ENCODE measurements around the gene LPAR2.

Gene LPAR2

DNA sequence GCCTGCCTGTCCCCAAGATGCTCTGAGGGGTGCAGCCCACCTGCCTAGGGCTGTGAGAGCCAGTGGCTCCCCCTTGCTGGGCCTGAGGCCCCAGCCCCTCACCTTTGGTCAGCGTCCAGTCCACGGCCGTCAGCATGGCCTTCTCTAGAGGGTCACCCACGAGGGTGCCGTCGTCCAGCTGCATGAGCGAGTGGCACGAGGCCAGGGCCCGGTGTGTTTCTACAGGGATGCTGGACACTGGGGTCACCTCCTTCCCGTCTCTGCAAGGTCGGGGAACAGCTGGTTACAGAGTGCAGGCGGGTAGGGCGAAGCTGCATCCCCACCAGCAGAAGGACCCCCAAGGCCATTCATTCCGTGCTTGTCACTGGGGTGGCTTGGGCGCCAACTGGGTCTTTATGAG lies 26.4 kb upstream of the LPAR2 start:
- no peak for DNase-seq (ENCODE audit: insufficient read length, low spot score)

DNA sequence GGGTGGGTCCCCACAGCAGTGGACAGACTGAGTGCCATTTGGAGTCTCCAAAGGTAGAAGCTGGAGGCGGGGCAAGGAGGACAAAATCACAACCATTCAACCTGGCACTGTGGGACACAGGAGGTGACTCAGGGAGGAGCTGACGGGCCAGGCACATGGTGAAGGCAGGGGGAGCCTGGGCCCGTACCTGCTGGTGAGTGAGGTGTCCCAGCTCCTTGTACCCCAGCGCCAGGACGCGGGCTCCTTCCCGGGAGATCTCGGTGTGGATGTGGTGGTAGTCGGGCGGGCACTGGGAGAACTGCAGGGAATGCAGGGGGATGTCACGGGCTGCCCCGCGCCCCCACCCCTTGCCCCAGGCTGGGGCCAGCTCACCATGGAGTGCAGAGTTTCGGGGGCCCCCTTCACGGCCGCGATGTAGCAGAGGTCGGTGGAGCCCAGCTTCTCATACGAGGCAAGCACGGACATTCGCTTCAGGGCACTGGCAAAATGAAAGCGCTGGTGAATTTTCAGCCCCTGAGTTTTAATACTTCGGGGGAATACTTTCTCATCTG lies 25.7 kb upstream of the LPAR2 start:
- no peak for FAIRE-seq
- no peak for DNase-seq (ENCODE audit: insufficient read length, low spot score)

More for the DNA sequence above, 26.4 kb upstream of the LPAR2 start:
- FAIRE-seq, result no peak

DNA sequence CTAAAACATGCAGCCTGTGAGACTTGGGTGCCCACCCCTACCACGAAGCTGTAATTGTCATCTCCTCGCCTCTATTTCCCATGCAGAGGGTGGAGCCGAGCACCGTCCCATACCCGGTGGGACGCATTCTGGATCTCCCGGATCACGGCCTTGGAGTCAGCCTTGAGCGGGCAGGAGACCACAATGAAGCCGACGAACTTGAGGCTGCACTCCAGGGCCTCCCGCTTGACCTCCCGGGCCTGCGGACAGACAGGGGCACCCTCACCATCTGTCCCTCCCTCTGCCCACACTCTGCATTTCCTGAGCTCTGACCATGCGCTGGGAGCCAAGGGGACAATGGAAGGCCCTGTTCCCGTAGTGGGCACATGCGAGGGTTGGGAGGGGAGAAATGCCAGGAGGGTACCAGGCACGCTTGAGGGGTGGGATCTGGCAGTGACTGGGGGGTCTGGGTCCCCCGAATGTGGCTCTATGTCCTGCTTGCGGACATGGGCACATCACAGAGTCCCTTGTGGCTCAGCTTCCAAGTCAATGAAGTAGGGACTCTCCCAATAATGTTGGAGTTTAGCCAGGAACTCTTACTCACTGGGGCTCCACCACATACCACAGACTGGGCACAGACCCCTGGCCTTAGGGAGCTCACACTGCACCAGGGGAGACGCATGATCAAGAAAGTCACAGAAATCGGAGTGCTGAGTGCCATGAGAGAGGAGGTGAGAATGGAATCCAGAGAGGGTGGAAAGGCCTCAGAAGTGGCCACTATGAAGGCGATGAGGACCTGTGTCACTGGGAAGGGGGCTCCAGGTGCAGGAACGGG lies 24.7 kb upstream of the LPAR2 start:
- DNase-seq (ENCODE audit: insufficient read length, low spot score), result no peak
- FAIRE-seq, result no peak

DNA sequence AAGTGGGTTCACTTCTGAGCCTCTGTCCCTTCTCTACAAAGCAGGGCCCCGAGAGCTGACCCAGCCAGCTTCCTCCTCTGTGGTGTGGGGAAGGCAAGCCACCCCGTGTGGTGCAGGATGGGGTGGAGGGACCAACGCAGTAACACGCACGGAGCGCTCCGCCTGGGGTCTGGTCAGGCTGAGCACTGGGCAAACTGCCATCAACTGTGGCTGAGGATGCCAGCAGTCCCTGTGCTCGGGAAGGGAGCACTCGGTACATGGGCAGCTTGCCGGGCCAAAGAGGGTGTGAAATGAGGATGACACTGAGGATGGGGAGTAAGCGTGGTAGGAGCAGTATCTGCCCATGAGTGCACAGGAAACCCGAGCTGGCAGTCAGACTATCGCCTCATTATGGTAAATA lies 23.1 kb upstream of the LPAR2 start:
- no peak for DNase-seq (ENCODE audit: insufficient read length, low spot score)
- FAIRE-seq, result no peak

DNA sequence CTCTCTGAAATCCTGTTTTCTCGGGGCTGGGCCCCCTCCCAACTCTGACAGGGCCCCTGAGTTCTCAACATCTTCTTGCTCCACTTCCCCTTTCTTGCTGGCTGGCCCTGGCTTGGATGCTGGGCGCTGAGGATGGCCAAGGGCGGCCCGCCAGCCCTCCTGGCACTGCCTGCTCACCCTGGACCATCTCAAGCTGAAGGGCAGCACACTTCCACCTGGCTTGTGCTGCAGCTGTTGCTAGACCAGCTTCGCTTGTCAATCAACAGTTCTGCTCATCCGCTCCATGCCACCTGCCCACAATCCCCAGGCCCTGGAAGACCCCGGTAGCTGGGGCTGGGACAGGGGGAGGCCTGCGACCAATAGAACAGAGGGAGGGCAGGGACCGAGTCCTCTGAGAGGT lies 22.3 kb upstream of the LPAR2 start:
- no peak for FAIRE-seq
- no peak for DNase-seq (ENCODE audit: insufficient read length, low spot score)

DNA sequence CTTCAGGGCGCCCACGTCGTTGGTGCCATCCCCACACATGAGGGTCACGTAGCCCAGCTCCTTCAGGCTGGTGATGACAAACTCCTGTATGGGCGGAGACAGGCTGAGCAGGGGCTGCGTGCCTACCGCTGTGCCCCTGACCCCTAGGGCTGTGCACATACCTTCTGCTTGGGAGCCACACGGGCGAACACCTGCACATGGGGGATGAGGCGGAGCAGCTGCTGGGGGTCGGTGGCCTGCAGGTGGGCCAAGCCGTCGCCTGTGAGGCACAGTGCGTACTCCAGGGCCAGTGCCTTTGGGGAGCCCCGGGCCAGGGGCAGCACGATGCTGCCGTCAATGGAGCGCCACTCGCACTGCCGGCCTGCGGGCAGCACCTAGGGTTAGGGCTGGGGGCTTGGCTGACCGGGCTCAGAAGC lies 21.6 kb upstream of the LPAR2 start:
- FAIRE-seq (no peak), DNase-seq (ENCODE audit: insufficient read length, low spot score) (no peak)

GRCh38 chr19:19649155-19649554 lies 21.1 kb upstream of the LPAR2 start:
- no peak for DNase-seq (ENCODE audit: insufficient read length, low spot score)
- FAIRE-seq, result no peak

GRCh38 chr19:19647037-19647835 lies 19.2 kb upstream of the LPAR2 start:
- FAIRE-seq, result no peak
- DNase-seq (ENCODE audit: insufficient read length, low spot score), result no peak

GRCh38 chr19:19645233-19645870 lies 17.3 kb upstream of the LPAR2 start:
- FAIRE-seq, result no peak
- DNase-seq (ENCODE audit: insufficient read length, low spot score), result no peak

DNA sequence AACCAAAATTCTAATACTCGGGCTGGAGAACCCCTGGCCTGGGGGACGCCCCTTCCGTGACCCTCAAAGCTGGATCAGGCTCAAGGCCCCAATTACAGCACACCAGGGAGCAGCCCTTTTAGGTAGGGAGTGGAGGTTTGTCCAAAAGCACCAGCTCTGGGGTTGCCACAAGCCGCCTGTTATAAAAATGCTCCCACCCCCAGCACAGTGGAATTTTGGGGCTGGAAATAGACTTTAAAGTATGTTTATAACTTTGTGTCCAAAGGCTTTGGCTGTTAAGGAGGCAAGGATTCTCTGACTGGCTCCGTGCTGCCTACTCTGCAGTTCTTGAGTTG lies 16.0 kb upstream of the LPAR2 start:
- FAIRE-seq, result no peak

GRCh38 chr19:19643158-19644053 lies 15.4 kb upstream of the LPAR2 start, which contains the start of gene GMIP:
GMIP (minus strand) TSS chr19:19643657; CDS start chr19:19643529, 128 bp downstream.
- DNase-seq (ENCODE audit: insufficient read length, low spot score) (peak; percentile 98), FAIRE-seq (peak; percentile 77)

More for the DNA sequence above, 16.0 kb upstream of the LPAR2 start:
- no peak for DNase-seq (ENCODE audit: insufficient read length, low spot score)

GRCh38 chr19:19642506-19643157 lies 14.6 kb upstream of the LPAR2 start:
- peak; percentile 78 for FAIRE-seq
- DNase-seq (ENCODE audit: insufficient read length, low spot score), result peak; percentile 74

- no peak for DNase-seq (ENCODE audit: insufficient read length, low spot score)
- FAIRE-seq, result no peak
These were observed 9.7 kb upstream of the LPAR2 start for GRCh38 chr19:19637523-19638251.

- DNase-seq (ENCODE audit: insufficient read length, low spot score) (no peak), FAIRE-seq (no peak)
These were observed 9.1 kb upstream of the LPAR2 start for GRCh38 chr19:19637186-19637522.

DNA sequence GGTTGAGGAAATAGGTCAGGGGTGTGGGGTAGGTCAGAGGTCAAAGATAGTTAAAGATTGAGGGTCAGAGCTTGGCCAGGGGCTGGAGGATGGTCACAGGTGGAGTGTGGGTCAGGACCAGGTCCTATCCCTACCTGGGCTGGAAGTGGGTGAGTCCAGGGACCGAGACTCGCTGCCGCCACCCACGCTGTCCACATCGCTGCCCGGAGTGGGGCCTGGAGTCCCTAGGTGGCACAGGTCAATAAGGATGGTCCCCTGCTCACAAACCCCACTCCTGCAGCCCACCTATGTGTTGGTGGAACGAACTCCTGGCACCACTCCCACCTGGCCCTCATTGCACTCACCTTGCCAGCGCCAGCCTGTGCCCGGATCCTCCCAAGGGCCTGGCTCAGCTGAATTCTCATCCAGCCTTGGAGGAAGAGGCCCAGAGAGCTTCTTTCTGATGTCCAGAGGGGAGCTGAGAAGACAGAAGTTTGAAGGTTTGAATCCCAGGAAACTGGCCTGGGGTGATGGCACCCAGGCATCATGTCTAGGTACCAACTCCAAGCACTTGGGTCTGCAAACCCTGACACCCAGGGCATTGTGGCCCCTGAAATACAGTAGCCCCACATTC lies 8.7 kb upstream of the LPAR2 start:
- DNase-seq (ENCODE audit: insufficient read length, low spot score) (no peak), FAIRE-seq (no peak)

DNA sequence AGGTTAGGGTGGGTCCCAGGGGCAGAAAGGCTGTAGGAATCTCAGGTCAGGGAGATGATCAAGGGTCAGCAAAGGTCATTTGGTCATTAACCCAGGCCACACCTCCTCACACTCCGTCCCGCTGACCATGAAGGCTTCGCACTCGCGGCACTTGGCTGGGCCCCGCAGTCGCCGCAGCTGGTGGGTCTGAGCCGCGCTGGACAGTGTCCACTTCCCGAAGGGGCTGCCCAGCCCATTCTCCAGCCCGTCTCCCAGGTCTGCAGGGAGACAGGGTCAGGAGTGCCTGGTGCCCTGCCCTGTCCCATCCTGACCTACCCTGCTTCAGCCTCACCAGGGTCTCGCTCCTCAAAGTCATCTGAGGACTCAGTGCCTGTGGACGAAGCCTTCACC lies 7.3 kb upstream of the LPAR2 start:
- FAIRE-seq, result no peak
- no peak for DNase-seq (ENCODE audit: insufficient read length, low spot score)

GRCh38 chr19:19634516-19635312 lies 6.7 kb upstream of the LPAR2 start:
- DNase-seq (ENCODE audit: insufficient read length, low spot score) (no peak), FAIRE-seq (no peak)
